ENCODE measurements around the gene FOXN3.
"Not testable (repeated sequence)": the region's sequence is repeated elsewhere in the genome, so short reads cannot be mapped to it uniquely, and the experiment has no call there.

FOXN3 gene

DNA sequence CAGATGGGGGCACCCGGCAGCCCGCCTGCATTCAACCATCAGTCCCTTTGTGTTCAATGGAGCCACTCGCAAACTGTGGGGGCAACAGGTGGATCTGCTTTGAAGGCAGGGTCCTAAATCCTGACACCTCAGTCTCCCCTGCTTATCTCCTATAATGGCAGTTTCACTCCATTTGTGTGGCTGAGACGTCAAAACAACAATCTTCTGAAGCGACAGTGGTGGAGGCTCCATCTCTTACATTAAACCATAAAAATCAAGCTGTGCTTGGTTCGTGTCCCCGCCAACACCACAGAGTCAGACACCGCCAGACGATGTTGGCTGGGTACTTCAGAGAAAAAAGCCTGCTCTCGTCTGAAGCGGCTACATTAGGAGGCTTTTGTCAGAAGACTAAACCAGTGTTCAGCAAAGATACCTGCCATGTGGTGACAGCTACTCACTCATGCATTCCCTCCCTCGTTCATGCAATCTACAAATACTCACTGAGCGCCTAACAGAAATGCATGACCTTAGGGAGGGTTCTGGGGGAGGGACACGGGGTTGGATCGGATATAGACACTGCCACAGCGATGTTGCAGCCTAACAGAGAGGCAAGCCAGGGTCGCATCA is 253.9 kb downstream of the FOXN3 start:
- DNase-seq (ENCODE audit: low spot score): no peak

DNA sequence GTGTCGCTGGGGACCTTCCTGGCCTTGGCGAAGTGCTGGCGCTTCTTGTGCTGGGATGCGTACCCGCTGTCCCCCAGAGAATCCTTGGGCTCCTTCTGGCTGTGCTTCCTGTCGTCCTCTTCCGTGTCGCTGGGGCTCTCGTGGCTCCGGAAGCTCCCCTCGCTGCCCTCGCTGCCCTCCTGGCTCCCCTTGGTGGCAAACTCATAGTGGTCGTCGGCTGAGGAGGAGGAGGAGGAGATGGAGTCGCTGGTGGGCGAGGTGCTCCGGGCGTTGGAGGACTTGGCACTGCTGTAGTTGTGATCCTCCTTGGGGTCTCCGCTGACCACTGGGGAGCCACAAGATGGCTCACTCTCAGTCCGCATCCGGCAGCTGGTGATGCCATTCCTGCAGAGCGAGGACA is 254.4 kb downstream of the FOXN3 start:
- DNase-seq (ENCODE audit: low spot score): no peak

DNA sequence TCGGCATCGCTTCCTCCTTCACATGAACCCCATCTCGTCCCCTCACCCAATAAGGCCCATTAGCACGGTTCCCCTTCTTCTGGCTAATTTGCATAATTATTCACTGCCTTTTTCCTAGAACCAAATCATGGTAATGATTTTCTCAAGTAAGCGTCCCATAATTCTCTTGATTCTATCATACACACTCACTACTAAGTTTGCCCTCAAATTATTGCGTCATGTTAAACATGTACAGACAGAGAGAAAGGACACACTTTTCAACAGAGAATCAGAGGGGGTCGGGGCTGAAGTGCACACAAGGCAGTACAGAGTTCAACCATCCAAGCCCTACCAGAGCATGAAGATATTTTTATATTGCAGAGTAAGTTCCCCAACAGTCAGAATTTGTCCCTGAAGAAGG is 256.6 kb downstream of the FOXN3 start:
- no peak for DNase-seq (ENCODE audit: low spot score)

DNA sequence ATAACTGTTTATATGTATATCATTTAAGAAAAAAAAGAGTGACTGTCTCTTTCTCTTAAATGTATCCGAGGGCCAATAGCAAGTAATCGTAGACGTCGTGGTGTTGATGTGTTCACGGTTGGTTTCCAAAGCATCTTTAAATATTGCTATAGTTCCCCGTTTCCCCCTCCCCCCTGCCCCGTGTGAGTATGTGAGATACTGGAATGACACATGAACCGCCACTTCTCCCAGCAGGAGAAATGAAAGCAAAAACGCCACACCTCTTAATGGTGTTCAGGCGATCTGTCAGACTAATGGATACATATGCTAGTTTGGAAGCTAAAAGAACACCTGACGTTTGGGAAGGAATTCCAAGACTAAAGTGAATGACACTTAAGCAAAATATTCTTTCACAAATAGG is 258.3 kb downstream of the FOXN3 start:
- DNase-seq (ENCODE audit: low spot score): no peak

DNA sequence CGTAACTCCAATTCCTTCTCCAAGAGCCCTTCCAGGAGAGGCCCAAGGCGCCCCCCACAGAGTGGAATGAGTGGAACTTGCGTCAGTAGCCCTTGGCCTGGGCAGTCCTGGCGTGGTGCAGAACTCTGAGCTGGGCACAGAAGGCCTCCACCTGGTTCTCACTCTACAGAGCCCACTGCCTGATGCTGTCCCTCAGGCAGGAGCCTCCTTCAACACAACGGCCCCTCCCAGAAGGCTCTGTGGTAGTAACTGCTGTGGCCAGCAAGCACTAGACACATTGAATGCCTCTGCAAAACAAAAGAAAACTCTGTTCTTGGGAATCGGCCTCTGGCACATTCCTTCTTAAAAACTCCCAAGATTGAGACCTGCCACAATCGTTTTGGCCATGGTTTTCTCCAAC is 258.9 kb downstream of the FOXN3 start:
- DNase-seq (ENCODE audit: low spot score): not testable (repeated sequence)

DNA sequence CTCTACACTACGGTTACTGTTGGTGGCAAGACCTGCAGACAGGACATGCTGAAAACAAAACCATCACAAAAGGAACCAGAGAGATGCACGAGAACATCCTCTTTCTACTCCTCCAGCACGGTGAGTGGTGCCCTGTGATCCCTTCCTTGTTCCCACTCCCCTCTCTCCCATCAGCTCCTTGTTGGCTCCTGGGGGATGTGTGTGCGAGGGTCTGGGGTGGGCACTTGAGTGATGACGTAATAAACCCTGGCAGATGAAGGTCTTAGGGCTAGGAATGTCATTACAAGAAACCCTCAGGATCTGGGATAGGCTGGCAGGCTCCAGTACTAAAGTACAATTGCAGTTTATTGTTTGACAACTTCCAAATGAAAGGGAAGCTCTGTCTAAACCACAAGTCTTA is 261.5 kb downstream of the FOXN3 start:
- DNase-seq (ENCODE audit: low spot score): peak; percentile 42

DNA sequence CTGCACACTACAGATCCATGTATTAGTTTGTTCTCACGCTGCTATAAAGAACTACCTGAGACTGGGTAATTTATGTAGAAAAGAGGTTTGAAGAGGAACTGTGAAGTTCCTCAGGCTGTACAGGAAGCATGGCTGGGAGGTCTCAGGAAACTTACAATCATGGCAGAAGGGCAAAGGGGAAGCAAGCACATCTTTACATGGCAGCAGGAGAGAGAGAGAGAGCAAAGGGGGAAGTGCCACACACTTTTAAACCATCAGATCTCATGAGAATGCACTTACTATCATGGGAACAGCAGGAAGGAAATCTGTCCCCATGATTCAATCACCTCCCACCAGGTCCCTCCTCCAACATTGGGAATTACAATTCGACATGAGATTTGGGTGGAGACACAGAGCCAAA is 265.3 kb downstream of the FOXN3 start:
- DNase-seq (ENCODE audit: low spot score): not testable (repeated sequence)

DNA sequence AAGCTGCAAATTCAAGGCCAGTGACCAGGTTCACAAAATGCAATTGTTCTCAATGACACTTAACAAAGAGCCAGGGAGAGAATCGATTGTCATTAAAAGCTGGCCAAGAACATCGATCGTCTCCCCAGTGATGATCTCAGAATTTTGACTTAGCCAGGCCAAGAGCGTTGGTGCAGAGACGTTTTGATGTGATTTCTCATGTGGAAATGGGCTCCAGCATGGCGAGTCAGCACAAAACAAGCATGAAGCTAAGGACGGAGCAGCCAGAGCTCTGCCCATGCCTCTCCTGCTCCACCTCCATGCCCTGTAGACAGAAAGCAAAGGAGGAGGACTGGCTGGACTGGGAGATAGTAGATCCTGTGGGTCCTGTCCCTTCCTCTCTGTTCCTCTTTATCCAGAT is 270.8 kb downstream of the FOXN3 start:
- DNase-seq (ENCODE audit: low spot score): no peak

DNA sequence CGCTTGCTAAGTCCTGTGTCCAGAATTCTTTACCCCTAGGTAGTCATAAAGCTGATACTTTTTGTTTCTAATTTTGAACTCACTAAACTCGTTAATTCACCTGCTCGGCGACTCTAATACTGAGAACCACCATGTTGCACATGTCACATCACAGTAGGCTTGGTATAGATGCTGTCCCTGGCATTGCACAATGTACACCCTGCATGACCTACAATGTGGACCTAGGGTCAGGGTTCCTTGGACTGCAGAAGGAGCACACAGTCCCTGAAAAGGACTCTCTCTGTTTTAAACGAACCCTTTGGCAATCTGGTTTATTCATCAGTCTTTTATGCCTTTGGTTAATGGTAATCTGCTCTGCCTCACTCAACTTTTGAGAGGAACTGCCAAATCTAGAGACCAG is 272.4 kb downstream of the FOXN3 start:
- no peak for DNase-seq (ENCODE audit: low spot score)

DNA sequence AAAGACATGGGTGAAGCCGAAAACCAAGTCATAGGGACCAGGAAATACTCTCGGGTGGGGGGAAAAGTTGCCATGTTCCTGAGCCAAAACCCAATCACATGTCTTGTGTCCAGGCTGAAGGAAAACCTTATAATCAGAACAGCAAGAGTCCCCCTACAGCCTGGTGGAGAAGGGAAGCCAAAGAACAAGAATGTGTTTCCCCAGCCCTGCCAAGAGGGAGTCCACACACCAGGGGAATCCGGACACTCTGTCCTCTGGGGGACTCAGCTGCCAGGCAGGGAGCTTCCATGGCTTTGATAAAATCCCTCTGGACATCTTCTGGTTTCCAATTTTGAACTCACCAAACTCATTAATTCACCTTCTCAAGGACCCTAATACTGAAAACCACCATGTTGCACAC is 273.0 kb downstream of the FOXN3 start:
- DNase-seq (ENCODE audit: low spot score): no peak

DNA sequence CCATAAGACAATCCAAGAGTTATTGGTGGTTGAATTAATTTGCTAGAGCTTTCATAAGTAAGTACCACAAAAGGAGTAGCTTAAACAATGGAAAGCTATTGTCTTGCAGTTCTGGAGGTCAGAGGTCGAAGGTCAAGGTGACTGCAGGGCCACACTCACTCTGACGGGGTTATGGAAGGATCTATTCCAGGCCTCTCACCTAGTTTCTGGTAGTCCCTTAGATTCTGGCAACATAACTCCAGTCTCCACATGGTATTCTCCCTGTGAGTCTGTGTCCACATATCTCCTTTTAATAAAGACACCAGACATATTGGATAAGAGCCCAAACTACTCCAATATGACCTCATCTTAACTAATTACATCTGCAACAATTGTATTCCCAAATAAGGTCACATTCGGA is 273.4 kb downstream of the FOXN3 start:
- no peak for DNase-seq (ENCODE audit: low spot score)

DNA sequence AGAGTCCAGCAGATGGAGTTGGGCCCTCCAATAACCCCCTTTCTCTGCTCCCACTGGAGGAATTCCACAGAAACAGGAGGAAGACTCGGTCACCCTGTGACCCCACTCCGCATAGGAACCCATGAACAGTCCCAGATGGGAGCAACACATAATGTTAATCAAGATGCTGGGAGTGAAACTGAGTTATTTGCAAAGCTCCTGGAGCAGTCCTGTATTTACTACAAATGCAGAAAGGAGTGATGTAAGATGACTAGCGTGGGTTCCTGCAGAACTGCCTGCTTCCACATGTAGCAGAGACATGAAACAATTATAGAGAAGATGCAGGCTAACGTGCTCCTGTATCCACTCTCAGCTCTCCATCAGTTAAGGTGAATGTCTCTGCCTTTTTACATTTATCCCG is 274.7 kb downstream of the FOXN3 start:
- no peak for DNase-seq (ENCODE audit: low spot score)

DNA sequence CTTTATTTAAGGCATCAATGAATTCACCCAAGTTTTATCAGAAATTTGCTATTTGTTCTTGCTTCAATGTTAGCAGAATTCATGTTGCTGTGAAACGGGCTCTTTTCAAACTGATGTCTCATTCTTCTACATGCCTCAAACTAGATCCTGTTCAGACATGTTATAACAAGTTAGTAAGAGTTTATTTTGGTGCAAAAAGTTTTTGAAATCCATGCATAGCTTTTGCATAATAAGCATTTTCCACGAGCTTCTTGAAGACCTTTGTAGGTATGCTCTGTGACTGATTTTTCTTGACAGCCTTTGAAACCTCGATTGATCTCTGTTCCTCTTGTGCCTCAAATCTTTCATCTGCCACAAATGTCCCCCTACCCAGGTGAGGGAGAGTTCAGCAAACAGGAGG is 275.2 kb downstream of the FOXN3 start:
- no peak for DNase-seq (ENCODE audit: low spot score)

DNA sequence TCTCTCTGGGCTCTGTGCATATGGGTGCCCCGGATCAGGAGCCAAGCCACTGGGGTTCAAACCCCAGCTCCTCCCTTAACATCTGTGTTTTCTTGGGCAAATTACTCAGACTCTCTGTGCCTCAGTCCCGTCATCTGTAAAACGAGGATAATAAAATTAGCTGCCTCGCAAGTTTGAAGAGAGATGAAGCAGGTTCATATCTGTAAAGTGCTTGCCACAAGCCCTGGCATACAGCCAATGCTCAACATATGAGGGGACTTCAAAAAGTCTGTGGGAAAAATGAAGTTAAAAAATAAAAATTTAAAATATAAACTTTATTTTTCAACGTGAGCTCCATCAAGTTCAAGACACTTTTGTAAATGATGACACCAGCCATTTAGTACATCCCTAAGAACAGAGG is 276.7 kb downstream of the FOXN3 start:
- no peak for DNase-seq (ENCODE audit: low spot score)

DNA sequence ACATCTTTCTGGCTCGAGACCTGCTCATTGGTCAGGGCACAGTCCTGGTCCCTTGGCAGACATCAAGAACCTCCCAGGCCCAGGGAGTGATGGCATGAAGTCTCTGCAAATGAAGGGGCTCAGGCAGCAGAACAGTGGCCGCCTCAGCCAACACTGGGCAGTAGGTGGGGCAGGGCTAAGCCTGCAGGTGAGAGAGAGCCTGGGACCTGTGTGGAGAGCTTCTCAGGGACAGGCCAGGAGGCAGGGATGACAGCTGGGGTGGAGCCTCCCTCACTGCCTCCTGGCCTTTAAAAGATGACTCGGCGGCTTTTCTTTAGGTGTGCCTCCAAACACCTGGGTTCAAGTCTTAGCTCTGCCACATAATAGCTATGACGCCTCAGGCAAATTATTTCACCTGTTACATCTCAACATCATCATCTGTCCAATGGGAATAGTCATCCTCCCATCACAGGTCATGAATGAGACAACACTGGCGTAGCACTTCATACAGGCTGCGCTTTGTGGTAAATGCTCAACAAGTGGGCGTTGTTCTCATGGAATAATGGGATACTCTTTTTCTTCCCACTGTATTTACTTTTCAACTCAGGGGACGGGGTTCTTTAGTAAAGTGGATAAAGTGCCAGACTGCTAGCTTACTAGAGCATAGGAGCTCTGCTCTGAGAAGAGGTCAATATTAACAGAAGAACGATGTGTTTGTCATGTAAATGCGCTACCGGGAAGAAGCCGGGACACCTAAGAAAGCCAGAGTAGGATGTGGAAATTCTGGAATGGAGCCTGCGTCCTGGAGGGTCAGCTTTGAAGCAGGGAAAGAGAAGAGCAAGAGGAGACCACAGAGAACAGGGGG is 277.4 kb downstream of the FOXN3 start:
- no peak for DNase-seq (ENCODE audit: low spot score)

DNA sequence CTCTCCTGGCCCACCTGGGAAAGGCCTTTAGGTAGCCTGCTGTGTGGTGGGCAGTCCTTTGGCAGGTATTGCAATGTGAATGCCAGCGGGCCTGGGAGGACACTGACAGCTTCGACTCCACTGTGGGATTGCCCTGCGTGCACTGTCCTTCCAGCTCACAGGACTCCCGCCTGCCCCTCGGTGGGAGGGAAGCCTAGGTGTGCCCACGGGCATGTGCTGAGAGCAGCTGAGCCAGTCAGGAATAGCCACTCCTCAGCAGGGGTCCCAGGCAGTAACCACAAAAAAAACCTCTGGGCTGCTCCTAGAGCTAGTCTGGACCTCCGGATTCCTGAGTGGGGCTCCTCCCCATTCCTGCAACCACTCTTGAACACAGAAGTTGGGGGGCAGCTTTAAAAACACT is 278.2 kb downstream of the FOXN3 start:
- DNase-seq (ENCODE audit: low spot score): no peak

DNA sequence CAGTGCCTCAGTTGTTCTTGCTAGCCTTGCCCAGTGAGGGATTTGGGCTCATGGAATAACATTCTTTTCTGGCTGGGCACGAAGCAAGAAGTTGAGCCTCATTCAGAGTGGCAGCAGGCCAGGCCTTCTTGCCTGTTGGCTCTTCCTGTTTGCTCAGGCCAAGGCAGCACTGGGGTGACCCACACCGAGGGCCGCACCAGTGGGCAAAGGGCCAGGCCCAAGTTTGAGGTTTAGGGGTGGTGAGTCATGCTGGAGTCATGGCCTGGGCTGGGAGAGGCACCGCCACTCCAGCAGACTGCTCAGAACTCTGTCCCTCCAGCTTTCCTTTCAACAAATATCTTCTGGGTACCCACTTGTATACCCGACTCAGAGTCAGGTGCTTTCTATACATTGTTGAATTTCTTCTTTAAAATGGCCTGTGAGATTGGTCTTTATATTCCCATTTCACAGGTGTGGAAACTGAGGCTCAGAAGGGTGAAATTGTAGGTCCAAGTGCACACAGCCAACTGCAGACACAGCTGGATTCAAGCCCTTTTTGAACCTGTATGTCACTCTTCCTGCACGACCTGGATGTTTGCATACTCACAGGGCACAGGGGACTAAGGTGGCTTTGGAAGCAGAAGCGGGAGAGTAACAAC is 279.4 kb downstream of the FOXN3 start:
- no peak for DNase-seq (ENCODE audit: low spot score)

DNA sequence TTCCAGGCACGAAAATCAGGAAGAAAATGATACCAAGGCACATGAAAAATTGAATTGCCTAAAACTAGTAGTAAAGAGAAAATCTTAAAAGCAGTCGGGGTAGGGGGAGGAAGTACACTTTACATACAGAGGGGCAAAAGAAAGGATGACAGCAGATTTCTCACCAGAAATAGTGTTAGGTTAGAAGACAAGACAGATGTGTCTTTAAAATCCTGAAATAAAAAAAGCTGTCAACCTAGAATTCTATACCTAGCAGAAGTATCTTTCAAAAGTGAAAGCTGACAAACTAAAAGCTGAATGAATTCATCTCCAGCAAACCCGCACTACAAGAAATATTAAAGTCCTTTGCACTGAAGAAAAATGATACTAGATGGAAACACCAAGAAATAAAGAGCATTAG is 280.4 kb downstream of the FOXN3 start:
- no peak for DNase-seq (ENCODE audit: low spot score)

DNA sequence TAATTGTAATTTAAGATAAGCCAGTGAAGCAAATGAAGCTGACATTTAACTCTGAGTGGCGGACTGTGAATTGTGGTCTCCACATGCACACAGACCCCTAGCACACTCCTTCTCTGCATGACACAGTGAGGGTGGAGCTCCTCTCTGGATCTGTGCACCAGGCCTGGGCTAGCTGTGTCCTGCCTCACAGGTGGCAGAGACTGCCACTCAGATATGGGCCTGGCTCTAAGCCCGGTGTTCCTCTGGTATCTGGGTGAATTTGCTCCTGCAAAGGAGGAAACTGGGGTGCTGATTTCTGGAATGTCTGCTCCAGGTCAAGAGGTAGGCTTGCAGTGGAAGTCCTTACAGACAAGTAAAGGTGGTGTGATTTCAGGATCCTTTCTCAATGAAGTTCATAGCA is 282.4 kb downstream of the FOXN3 start:
- no peak for DNase-seq (ENCODE audit: low spot score)

DNA sequence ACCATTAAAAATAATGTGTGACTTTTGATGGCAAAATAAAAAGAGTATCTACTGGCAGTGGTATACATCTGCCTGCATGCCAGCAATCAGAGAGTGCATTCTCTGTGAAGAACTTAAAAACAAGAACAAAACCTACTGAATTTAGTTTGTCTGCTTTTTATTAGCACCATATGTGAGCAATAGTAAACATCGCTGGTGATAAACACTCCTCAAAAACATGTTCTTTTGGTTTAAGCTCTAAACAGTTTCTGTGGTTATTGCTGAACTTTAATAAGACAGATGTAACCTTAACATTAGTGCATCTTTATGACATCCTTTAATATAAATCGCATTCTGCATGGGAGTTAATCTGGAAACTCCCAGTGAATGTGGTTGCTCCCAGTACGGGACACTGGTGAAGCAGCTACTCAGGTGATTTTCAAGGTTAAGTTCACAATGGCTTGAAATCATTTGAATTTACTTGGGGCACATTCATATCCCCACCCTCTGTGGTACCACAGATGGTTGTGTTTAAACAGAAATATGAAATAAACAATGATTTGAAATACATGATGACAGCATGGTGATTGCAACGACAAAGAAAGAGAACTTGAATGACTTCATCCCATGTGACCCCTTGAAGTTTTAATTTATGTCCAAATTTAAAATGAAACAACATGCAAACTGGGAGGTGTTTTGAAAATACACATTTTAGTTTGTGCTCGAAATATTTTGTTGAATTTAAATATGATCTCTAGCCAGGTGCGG is 285.9 kb downstream of the FOXN3 start:
- DNase-seq (ENCODE audit: low spot score): no peak

DNA sequence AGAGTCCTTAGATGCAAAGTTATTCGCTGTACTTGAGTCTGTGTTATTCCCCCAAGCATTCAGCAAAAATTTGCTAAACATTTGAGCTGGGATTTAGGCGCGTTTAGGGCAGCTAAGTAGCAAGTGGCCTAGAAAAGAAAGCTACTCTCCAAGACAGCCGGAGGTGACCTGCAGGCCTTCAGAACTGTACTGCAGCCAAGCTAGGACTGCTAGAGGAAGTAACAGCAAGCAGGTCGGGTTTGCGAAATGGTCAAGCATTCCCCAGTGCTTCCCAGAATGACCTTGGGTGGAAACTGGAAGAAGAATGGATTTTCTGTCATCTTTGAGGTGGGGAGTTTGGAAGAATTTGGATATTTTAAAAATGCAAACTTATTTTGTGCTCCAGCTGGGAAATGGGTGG is 287.5 kb downstream of the FOXN3 start:
- no peak for DNase-seq (ENCODE audit: low spot score)

DNA sequence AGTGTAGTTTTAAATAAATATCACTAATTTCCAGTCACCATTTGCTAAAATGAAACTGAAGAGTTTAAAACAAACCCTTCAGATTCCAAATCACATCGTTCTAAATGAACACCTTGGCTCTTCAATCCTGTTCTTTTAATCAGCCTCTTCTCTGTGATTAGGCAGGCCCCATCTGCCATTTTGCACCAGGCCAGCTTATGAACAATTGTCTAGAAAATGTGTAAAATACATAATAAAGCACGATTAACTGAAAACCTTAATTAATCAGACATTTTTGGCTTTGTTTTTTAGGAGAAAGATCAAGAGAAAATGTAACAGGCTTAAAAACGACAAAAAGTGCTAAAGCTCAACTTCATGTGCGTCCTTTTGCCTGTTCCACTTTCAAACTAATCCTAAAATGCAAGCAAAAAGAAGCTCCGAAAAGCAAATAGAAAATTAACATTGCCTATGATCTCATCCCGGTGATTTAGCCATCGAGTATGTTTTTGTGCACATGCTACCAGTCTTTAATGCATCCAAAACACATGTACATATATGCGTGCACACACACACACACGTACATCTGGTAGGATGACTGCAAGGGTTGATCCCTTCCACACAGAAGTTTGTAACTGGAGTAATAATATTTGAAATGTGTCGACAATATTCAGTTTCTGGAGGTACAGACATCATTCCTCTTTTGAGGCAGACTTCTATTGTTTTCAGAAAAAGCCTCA is 288.6 kb downstream of the FOXN3 start:
- DNase-seq (ENCODE audit: low spot score): no peak
